Neural cell (in vitro differentiated cells): ENCODE results near the gene CD164. TPM values are rescaled to one million over a fixed set of nuclear protein-coding genes. Genes with fewer than 3 reads are reported as not detected.

Experiments
- H2AFZ ChIP-seq: fragments of 200-600, 300-800 bp; sonication (generic), shearing (Covaris generic); 2 replicates; pipeline ENCODE4 v1.6.0; 2014; ENCODE audit warnings: low read depth, mild to moderate bottlenecking, antibody characterized with exemption, low read length, moderate library complexity
- H3F3A ChIP-seq: fragments of 200-600 bp; shearing (Covaris generic); 2 replicates; pipeline ENCODE4 v1.6.1; 2016; ENCODE audit warnings: mild to moderate bottlenecking, moderate library complexity, mixed read lengths, antibody characterized with exemption, low read length; ENCODE audit not compliant: insufficient read depth, poor library complexity, severe bottlenecking
- H3K27ac ChIP-seq: fragments of 200-600, 300-800 bp; sonication (generic), shearing (Covaris generic); 2 replicates; pipeline ENCODE4 v1.5.1; 2014; ENCODE audit warnings: mild to moderate bottlenecking, low read length, moderate library complexity
- H3K27me3 ChIP-seq: fragments of 300-800, 200-600 bp; sonication (generic), shearing (Covaris generic); 2 replicates; pipeline ENCODE4 v1.6.0; 2014; ENCODE audit warnings: mild to moderate bottlenecking, low read depth, low read length, moderate library complexity; ENCODE audit not compliant: insufficient read depth
- H3K36me3 ChIP-seq: fragments of 300-800, 200-600 bp; sonication (generic), shearing (Covaris generic); 2 replicates; pipeline ENCODE4 v1.5.1; 2014; ENCODE audit warnings: mild to moderate bottlenecking, antibody characterized with exemption, low read length, moderate library complexity; ENCODE audit not compliant: insufficient read depth
- H3K4me2 ChIP-seq: fragments of 300-800, 200-600 bp; sonication (generic), shearing (Covaris generic); 2 replicates; pipeline ENCODE4 v1.6.0; 2014; ENCODE audit warnings: mild to moderate bottlenecking, low read length
- H3K4me3 ChIP-seq: fragments of 300-800, 200-600 bp; sonication (generic), shearing (Covaris generic); 2 replicates; pipeline ENCODE4 v1.5.1; 2014; ENCODE audit warnings: mild to moderate bottlenecking, low read length, moderate library complexity
- H3K79me2 ChIP-seq: fragments of 200-600 bp; shearing (Covaris generic); replicated peaks from 2 replicates; pipeline ENCODE4 v1.6.0; 2014; ENCODE audit warnings: mild to moderate bottlenecking, low read length, moderate library complexity; ENCODE audit not compliant: insufficient read depth
- H3K9ac ChIP-seq: fragments of 300-800, 200-600 bp; sonication (generic), shearing (Covaris generic); 2 replicates; pipeline ENCODE4 v1.6.1; 2016; ENCODE audit warnings: mild to moderate bottlenecking, low read length, mixed read lengths
- H3K9me2 ChIP-seq: fragments of 200-600 bp; shearing (Covaris generic); 2 replicates; pipeline ENCODE4 v1.6.1; 2016; ENCODE audit warnings: mild to moderate bottlenecking, low read length, mixed read lengths; ENCODE audit not compliant: insufficient read depth
- H3K9me3 ChIP-seq: fragments of 200-600, 300-800 bp; sonication (generic), shearing (Covaris generic); 2 replicates; pipeline ENCODE4 v1.6.1; 2016; ENCODE audit warnings: mild to moderate bottlenecking, mixed run types, low read length, moderate library complexity, mixed read lengths
- H4K20me1 ChIP-seq: fragments of 200-600 bp; shearing (Covaris generic); 2 replicates; pipeline ENCODE4 v1.6.1; 2016; ENCODE audit warnings: mild to moderate bottlenecking, mixed run types; ENCODE audit not compliant: insufficient read depth
- CTCF ChIP-seq: fragments of 450-650 bp; IDR thresholded peaks from 2 replicates; pipeline ENCODE4 v1.5.1; 2014; ENCODE audit warnings: antibody characterized with exemption, mild to moderate bottlenecking, moderate library complexity; ENCODE audit not compliant: poor library complexity, severe bottlenecking
- EP300 ChIP-seq: fragments of 450-650 bp; conservative IDR thresholded peaks from 2 replicates; pipeline ENCODE4 v1.6.1; 2014; ENCODE audit warnings: antibody characterized with exemption, mild to moderate bottlenecking, moderate library complexity; ENCODE audit not compliant: poor library complexity, severe bottlenecking
- EZH2 ChIP-seq: fragments of 200-600, 300-800 bp; shearing (Covaris generic), sonication (generic); IDR thresholded peaks from 2 replicates; pipeline ENCODE4 v1.6.1; 2014; ENCODE audit warnings: antibody characterized with exemption, low read length, borderline replicate concordance, mild to moderate bottlenecking; ENCODE audit not compliant: insufficient read depth, poor library complexity, severe bottlenecking
- MXI1 ChIP-seq: fragments of 450-650 bp; conservative IDR thresholded peaks from 2 replicates; pipeline ENCODE4 v1.6.1; 2014; ENCODE audit warnings: antibody characterized with exemption, mild to moderate bottlenecking; ENCODE audit not compliant: poor library complexity, severe bottlenecking
- POLR2AphosphoS5 ChIP-seq: IDR thresholded peaks from 2 replicates; pipeline ENCODE4 v1.6.1; 2012
- SMC3 ChIP-seq: fragments of 450-650 bp; conservative IDR thresholded peaks from 2 replicates; pipeline ENCODE4 v1.6.1; 2014; ENCODE audit warnings: antibody characterized with exemption, mild to moderate bottlenecking, moderate library complexity; ENCODE audit not compliant: poor library complexity
- TAF1 ChIP-seq: IDR thresholded peaks from 2 replicates; pipeline ENCODE4 v1.6.1; 2012; ENCODE audit warnings: low read depth
- polyA plus RNA-seq: library from polyadenylated mRNA; depleted of rRNA; stranded (reverse); fragments of >200 nt; gene quantifications from 2 replicates; pipeline ENCODE4 v1.2.3, GENCODE V29; 2014
- TF ChIP-seq, protein P1 (sequence below): IDR thresholded peaks from 2 replicates; pipeline ENCODE4 v1.6.1; 2012; ENCODE audit warnings: borderline replicate concordance

The CD164 gene
- polyA plus RNA-seq, 1 donor from 2014 or later = 42.6 TPM

DNA sequence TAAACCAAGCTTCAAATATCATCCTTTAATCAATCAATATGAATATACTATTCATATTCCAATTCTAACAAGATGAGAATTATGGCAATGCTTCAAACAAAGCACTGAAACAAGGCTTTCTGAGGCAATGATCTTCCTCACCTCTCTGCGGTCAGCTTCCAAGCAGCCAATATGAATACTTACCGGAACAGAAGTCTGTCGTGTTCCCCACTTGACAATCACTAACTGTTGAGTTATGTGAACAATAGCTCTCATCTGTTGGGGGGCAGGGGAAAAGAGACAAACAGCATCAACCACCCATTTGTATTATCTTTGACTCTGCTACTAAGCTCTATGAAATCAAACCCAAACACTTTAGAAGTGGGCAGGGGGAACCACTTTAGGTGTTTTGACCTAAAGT is 4.5 kb downstream of the CD164 start:
- peaks cover 4% of the 10 kb centered on the region for H3F3A ChIP-seq
- no peak overlapping the region for H3K9ac ChIP-seq
- H3K4me2 ChIP-seq = no peak overlapping the region
- H4K20me1 ChIP-seq = no peaks in the 10 kb centered on the region
- no peaks in the 10 kb centered on the region for H3K9me2 ChIP-seq
- H3K4me3 ChIP-seq = no peak overlapping the region
- H3K27ac ChIP-seq = no peak overlapping the region
- H3K79me2 ChIP-seq = peaks cover 43% of the 10 kb centered on the region
- TF ChIP-seq CTCF (no peak), SMC3 (no peak)
- H3K9me3 ChIP-seq = no peaks in the 10 kb centered on the region
- H3K27me3 ChIP-seq = no peaks in the 10 kb centered on the region
- H3K36me3 ChIP-seq = peaks cover 4% of the 10 kb centered on the region
- H2AFZ ChIP-seq = no peak overlapping the region

DNA sequence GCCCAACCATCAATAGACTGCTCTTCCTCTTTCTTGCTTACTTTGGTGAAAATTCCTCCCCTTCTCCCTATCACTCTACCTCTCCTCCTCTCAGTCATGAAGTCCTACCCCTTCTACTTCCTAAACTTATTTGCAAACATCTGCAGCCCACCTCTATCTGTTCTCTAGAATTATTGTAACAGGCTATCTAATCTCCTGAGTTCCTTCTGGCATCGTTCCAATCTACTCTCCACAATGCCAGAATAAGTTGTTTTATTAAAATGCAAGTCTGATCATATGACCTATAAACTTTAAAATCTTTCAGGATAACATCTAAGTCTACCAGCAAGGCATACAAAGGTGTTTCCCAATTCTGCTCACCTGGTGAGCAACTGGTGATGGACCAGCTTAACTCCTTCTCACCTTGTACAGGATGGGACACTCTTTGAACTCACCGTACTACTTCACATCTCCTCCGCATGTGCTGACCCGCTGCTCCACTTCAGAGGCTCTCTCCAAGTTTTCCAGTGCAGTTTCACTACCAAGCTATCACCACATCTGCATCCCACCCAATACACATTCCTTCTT is 7.9 kb downstream of the CD164 start:
- H3K27me3 ChIP-seq = no peaks in the 10 kb centered on the region
- H3K9me2 ChIP-seq = no peaks in the 10 kb centered on the region
- H3K79me2 ChIP-seq = peaks cover 23% of the 10 kb centered on the region
- no peak overlapping the region for H3K9ac ChIP-seq
- no peak overlapping the region for H3K4me3 ChIP-seq
- no peaks in the 10 kb centered on the region for H3F3A ChIP-seq
- no peak overlapping the region for H3K4me2 ChIP-seq
- H3K9me3 ChIP-seq = no peaks in the 10 kb centered on the region
- no peaks in the 10 kb centered on the region for H4K20me1 ChIP-seq
- H3K36me3 ChIP-seq = peaks cover 9% of the 10 kb centered on the region
- no peak overlapping the region for H3K27ac ChIP-seq
- TF ChIP-seq EZH2 = no peak
- TF ChIP-seq MXI1 = no peak
- no peak for TF ChIP-seq CTCF
- TF ChIP-seq, protein P1, sequence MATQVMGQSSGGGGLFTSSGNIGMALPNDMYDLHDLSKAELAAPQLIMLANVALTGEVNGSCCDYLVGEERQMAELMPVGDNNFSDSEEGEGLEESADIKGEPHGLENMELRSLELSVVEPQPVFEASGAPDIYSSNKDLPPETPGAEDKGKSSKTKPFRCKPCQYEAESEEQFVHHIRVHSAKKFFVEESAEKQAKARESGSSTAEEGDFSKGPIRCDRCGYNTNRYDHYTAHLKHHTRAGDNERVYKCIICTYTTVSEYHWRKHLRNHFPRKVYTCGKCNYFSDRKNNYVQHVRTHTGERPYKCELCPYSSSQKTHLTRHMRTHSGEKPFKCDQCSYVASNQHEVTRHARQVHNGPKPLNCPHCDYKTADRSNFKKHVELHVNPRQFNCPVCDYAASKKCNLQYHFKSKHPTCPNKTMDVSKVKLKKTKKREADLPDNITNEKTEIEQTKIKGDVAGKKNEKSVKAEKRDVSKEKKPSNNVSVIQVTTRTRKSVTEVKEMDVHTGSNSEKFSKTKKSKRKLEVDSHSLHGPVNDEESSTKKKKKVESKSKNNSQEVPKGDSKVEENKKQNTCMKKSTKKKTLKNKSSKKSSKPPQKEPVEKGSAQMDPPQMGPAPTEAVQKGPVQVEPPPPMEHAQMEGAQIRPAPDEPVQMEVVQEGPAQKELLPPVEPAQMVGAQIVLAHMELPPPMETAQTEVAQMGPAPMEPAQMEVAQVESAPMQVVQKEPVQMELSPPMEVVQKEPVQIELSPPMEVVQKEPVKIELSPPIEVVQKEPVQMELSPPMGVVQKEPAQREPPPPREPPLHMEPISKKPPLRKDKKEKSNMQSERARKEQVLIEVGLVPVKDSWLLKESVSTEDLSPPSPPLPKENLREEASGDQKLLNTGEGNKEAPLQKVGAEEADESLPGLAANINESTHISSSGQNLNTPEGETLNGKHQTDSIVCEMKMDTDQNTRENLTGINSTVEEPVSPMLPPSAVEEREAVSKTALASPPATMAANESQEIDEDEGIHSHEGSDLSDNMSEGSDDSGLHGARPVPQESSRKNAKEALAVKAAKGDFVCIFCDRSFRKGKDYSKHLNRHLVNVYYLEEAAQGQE = no peak
- no peak for TF ChIP-seq POLR2AphosphoS5
- no peak for TF ChIP-seq TAF1
- TF ChIP-seq EP300 = no peak
- no peak overlapping the region for H2AFZ ChIP-seq
